ENCODE data around the gene SNRNP48.

SNRNP48 gene

DNA sequence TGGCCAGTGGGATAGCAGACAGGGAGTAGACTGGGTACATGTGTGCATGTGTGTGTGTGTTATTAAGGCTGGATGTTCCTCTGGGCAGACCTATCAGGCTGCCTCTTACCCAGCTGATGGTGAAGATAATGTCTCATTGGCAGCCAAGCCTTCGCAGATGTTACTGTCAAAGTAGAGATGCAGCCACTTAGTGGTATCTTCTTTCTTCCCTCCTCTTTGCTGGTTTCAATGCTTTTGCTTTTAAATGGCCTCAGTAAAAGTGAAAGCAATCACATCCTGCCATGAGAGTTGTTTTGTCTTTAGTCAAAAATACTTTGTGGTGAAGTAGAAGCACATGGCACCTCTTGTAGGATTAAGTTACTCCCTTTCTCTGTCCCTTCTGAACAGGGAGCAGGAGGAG, 57.5 kb downstream of the SNRNP48 start:
- DNase-seq: no peak

GRCh38 chr6:7649037-7649810, 59.2 kb downstream of the SNRNP48 start:
- no peak for DNase-seq

DNA sequence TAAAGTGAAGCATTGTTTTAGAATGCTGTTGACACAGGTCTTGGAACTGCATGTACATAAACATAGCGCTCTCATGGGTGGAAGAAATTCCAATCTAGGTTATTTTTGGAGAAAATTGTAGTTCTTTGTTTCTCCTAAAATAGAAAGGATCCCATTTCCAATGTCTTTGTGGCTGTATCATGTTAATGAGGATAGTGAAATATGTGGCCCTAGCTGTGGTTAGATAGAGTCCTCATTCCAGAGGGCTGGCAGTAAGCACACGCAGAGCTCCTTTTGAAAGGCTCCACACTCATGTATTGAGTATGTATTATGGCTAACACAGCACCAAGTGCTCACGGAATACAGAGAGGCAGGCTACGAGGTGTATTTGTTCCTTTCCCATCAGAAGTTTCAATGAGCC, 60.9 kb downstream of the SNRNP48 start:
- DNase-seq: no peak

DNA sequence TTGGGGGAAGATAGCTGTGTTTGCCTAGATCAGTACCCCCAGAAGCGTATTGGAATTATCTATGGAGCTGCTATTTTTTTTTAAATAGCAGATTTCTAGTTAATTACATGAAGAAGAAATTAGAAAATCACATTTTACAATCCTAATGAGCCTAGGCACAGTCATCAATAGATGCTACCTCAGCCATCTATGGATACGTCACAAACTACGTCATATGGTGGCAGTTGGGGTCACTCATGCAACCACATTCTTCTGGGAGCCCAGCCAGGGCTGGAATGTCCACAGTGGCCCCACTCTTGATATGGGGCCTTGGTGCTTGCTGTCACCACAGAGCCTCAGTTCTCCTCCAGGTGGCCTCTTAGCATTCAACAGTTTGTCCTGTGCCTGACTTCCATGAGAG, 63.0 kb downstream of the SNRNP48 start:
- DNase-seq: no peak

DNA sequence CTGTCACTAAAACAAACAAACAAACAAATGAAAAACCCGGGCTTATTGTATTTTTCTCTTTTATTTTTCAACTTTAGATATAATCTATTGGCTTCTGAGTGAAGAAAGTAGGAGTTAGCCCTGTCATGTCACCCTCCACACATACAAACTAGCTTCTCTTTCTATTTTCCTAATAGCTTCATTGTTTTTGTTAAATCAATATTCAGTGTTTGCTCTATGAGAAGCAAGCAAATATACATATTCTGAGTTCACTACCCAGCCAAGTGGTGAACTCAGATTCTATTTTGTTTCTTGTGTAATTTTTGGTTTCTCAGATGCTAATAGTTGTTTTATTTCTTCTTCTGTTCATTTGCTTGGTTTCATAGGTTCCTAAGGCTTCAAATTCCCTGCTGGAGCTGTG, 66.4 kb downstream of the SNRNP48 start:
- no peak for DNase-seq

DNA sequence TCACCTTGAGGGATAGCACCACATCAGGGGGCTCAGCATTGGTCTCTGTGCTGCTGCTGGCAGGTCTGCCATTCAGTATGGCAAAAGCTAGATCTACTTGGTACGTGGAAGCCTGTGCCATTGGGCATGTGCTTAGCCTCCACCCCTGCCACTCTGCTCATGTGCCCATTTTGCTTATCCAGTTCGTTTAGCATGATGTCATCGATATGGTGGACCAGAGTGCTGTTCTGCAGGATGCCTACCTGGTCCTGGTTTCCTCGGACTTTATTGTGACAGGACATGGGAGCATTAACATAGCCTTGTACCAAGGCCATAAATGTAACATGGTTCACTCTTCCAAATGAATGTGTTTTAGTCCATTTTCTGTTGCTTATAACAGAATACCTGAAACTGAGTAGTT, 68.5 kb downstream of the SNRNP48 start:
- DNase-seq: no peak

DNA sequence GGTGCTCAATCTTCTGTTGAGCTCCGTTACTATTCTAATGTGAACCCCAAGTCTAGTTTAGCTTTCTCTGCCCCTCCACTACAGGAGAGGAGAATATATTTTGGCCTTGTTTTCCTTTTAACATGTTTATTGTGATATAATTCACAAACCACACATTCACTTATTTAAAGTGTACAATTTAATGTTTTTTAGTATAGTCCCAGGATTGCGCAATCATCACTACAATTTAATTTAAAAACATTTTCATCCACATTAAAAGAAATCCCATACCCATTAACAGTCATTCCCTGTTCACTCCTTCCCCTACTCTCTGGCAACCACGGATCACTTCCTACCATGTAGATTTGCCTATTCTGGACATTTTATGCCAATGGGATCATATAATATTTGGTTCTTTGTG, 71.4 kb downstream of the SNRNP48 start:
- no peak for DNase-seq
